ENCODE data around the gene PGAP6. TPM values are rescaled to one million over a fixed set of nuclear protein-coding genes. Genes with fewer than 3 reads are reported as not detected.

PGAP6 gene
- total and polyA plus RNA-seq, 2 of the 13 experiments (the other 11 are each of a cell fraction or from before 2014, with no cell fraction given), result 52.7 to 136 TPM

- no peak for TF ChIP-seq ZMAT5 (CRISPR knock-in tag; IDR thresholded peaks at IDR 0.05; ENCODE audit: borderline replicate concordance, low read depth)
- no peak for TF ChIP-seq HOXA9 (CRISPR knock-in tag; IDR thresholded peaks at IDR 0.05; ENCODE audit: borderline replicate concordance)
- TF ChIP-seq POLR2A (IDR thresholded peaks at IDR 0.05; ENCODE audit: insufficient read depth in 1 of 2, low read depth in 2 of 2, low read length in 2 of 2), result 0 out of 4 replicates have a peak, but pooled peaks of 1 of the 2 experiments have one; percentile 3
- no peak for TF ChIP-seq NR2F6 (IDR thresholded peaks at IDR 0.05)
- no peak for TF ChIP-seq NR2F6 (CRISPR knock-in tag; IDR thresholded peaks at IDR 0.05)
- no peak for TF ChIP-seq ZNF530 (CRISPR knock-in tag; IDR thresholded peaks at IDR 0.05; ENCODE audit: low read depth)
- TF ChIP-seq CBX1 (IDR thresholded peaks at IDR 0.05; ENCODE audit: low read depth), result no peak
- no peak for TF ChIP-seq CHCHD3 (CRISPR knock-in tag; IDR thresholded peaks at IDR 0.05)
- TF ChIP-seq ZNF484 (CRISPR knock-in tag; IDR thresholded peaks at IDR 0.05; ENCODE audit: borderline replicate concordance, low read depth), result no peak
- TF ChIP-seq, protein P1, sequence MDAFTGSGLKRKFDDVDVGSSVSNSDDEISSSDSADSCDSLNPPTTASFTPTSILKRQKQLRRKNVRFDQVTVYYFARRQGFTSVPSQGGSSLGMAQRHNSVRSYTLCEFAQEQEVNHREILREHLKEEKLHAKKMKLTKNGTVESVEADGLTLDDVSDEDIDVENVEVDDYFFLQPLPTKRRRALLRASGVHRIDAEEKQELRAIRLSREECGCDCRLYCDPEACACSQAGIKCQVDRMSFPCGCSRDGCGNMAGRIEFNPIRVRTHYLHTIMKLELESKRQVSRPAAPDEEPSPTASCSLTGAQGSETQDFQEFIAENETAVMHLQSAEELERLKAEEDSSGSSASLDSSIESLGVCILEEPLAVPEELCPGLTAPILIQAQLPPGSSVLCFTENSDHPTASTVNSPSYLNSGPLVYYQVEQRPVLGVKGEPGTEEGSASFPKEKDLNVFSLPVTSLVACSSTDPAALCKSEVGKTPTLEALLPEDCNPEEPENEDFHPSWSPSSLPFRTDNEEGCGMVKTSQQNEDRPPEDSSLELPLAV (CRISPR knock-in tag; conservative IDR thresholded peaks at IDR 0.05; ENCODE audit: low read depth), result no peak
- no peak for TF ChIP-seq ZSCAN20 (CRISPR knock-in tag; IDR thresholded peaks at IDR 0.05; ENCODE audit: borderline replicate concordance)
- no peak for TF ChIP-seq ZNF709 (CRISPR knock-in tag; IDR thresholded peaks at IDR 0.05)
- no peak for TF ChIP-seq ZSCAN5A (CRISPR knock-in tag; IDR thresholded peaks at IDR 0.05; ENCODE audit: borderline replicate concordance)
- TF ChIP-seq, protein P2, sequence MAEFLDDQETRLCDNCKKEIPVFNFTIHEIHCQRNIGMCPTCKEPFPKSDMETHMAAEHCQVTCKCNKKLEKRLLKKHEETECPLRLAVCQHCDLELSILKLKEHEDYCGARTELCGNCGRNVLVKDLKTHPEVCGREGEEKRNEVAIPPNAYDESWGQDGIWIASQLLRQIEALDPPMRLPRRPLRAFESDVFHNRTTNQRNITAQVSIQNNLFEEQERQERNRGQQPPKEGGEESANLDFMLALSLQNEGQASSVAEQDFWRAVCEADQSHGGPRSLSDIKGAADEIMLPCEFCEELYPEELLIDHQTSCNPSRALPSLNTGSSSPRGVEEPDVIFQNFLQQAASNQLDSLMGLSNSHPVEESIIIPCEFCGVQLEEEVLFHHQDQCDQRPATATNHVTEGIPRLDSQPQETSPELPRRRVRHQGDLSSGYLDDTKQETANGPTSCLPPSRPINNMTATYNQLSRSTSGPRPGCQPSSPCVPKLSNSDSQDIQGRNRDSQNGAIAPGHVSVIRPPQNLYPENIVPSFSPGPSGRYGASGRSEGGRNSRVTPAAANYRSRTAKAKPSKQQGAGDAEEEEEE (CRISPR knock-in tag; IDR thresholded peaks at IDR 0.05; ENCODE audit: borderline replicate concordance), result no peak
- peak; percentile 43 for TF ChIP-seq GABPA (IDR thresholded peaks at IDR 0.05; ENCODE audit: low read depth, low read length)
- TF ChIP-seq GABPA (CRISPR knock-in tag; IDR thresholded peaks at IDR 0.05; ENCODE audit: low read depth), result peak; percentile 66
- TF ChIP-seq, protein P3, sequence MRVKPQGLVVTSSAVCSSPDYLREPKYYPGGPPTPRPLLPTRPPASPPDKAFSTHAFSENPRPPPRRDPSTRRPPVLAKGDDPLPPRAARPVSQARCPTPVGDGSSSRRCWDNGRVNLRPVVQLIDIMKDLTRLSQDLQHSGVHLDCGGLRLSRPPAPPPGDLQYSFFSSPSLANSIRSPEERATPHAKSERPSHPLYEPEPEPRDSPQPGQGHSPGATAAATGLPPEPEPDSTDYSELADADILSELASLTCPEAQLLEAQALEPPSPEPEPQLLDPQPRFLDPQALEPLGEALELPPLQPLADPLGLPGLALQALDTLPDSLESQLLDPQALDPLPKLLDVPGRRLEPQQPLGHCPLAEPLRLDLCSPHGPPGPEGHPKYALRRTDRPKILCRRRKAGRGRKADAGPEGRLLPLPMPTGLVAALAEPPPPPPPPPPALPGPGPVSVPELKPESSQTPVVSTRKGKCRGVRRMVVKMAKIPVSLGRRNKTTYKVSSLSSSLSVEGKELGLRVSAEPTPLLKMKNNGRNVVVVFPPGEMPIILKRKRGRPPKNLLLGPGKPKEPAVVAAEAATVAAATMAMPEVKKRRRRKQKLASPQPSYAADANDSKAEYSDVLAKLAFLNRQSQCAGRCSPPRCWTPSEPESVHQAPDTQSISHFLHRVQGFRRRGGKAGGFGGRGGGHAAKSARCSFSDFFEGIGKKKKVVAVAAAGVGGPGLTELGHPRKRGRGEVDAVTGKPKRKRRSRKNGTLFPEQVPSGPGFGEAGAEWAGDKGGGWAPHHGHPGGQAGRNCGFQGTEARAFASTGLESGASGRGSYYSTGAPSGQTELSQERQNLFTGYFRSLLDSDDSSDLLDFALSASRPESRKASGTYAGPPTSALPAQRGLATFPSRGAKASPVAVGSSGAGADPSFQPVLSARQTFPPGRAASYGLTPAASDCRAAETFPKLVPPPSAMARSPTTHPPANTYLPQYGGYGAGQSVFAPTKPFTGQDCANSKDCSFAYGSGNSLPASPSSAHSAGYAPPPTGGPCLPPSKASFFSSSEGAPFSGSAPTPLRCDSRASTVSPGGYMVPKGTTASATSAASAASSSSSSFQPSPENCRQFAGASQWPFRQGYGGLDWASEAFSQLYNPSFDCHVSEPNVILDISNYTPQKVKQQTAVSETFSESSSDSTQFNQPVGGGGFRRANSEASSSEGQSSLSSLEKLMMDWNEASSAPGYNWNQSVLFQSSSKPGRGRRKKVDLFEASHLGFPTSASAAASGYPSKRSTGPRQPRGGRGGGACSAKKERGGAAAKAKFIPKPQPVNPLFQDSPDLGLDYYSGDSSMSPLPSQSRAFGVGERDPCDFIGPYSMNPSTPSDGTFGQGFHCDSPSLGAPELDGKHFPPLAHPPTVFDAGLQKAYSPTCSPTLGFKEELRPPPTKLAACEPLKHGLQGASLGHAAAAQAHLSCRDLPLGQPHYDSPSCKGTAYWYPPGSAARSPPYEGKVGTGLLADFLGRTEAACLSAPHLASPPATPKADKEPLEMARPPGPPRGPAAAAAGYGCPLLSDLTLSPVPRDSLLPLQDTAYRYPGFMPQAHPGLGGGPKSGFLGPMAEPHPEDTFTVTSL (CRISPR knock-in tag; IDR thresholded peaks at IDR 0.05; ENCODE audit: borderline replicate concordance), result no peak
- no peak for TF ChIP-seq ZNF235 (CRISPR knock-in tag; IDR thresholded peaks at IDR 0.05; ENCODE audit: borderline replicate concordance)
- TF ChIP-seq DMAP1 (CRISPR knock-in tag; IDR thresholded peaks at IDR 0.05), result 0 out of 2 replicates have a peak, but pooled peaks have one; percentile 29
- TF ChIP-seq HMG20A (CRISPR knock-in tag; IDR thresholded peaks at IDR 0.05; ENCODE audit: borderline replicate concordance), result no peak
Observed at GRCh38 chr16:381012-381788, 578 bp downstream of the PGAP6 start (continued).
